ENCODE measurements around the gene ESYT1. TPM values are rescaled to one million over a fixed set of nuclear protein-coding genes. Genes with fewer than 3 reads are reported as not detected.
A peak's percentile ranks its signal among the peaks of the same experiment; 100 is the strongest.

ESYT1 gene
- total and polyA plus RNA-seq, 2 donors (not counting 3 experiments of a cell fraction or from before 2014, with no cell fraction given): 161 to 234 TPM

- peak within 1 kb of the TSS; percentile 31 to 58 (median 36) for H3K4me3 ChIP-seq (replicated peaks in 1 of 3; ENCODE audit: insufficient read depth in 1 of 3, low read depth in 1 of 3, low read length in 3 of 3)
- H3K79me2 ChIP-seq (ENCODE audit: control insufficient read depth, insufficient read depth, low read length): no peaks in the 10 kb centered on the region
- no TSS peak for BruUV-seq (replicated peaks)
- no peaks in the 10 kb centered on the region for H3K36me3 ChIP-seq (ENCODE audit: control insufficient read depth in 2 of 2, extremely low read depth in 1 of 2, insufficient read depth in 2 of 2, low read length in 2 of 2)
- peaks cover 8% of the 10 kb centered on the region for H3K4me1 ChIP-seq (ENCODE audit: control insufficient read depth, extremely low read depth, insufficient read depth, low read length)
- H3K9me1 ChIP-seq (replicated peaks; ENCODE audit: control insufficient read depth, extremely low read depth, insufficient read depth, low read length): no peaks in the 10 kb centered on the region
- no peaks in the 10 kb centered on the region for H4K20me1 ChIP-seq (replicated peaks; ENCODE audit: control insufficient read depth, extremely low read depth, insufficient read depth, low read length)
- CTCF ChIA-PET: interaction anchor here (0.8 to 5.0 kb wide), 17 partner anchors 9 to 350 kb away, joined by 3 to 59 read pairs (median 5); partner anchors contain the start of genes PA2G4 and RNF41
- TF ChIP-seq EZH2 (IDR thresholded peaks at IDR 0.05; ENCODE audit: borderline replicate concordance, low read depth, low read length, severe bottlenecking): no peak
- no peak for TF ChIP-seq GATA2 (IDR thresholded peaks at IDR 0.05; ENCODE audit: insufficient read depth, insufficient read length, low read depth, low read length)
- TF ChIP-seq MAX (IDR thresholded peaks at IDR 0.05; ENCODE audit: insufficient read depth, insufficient read length): no peak
- peak; percentile 75 for TF ChIP-seq FOS (IDR thresholded peaks at IDR 0.05; ENCODE audit: borderline replicate concordance, insufficient read depth, low read length)
- peak; percentile 23 for TF ChIP-seq JUN (IDR thresholded peaks at IDR 0.05; ENCODE audit: borderline replicate concordance, insufficient read depth, insufficient read length, low read depth)
- no peak for TF ChIP-seq MYC (IDR thresholded peaks at IDR 0.05; ENCODE audit: low read depth, low read length)
- TF ChIP-seq POLR2AphosphoS5 (IDR thresholded peaks at IDR 0.05; ENCODE audit: insufficient read depth, low read depth, low read length): peak; percentile 38
- no peak for TF ChIP-seq POLR2A (IDR thresholded peaks at IDR 0.05; ENCODE audit: low read depth, low read length)
- peak in 1 of 2 donors; percentile 12 for TF ChIP-seq CTCF (IDR thresholded peaks at IDR 0.05; ENCODE audit: extremely low read depth in 1 of 2, insufficient read depth in 1 of 2, low read depth in 1 of 2, low read length in 2 of 2)
- H3K9ac ChIP-seq (replicated peaks; ENCODE audit: extremely low read depth, insufficient read depth, low read length): peak within 1 kb of the TSS; percentile 41
- peak; percentile 77 for DNase-seq (ENCODE audit: low read depth, low spot score)
- peaks cover 2 to 4% of the 10 kb centered on the region in 2 experiments for H3K27me3 ChIP-seq (ENCODE audit: control insufficient read depth in 2 of 2, insufficient read depth in 2 of 2, low read length in 2 of 2)
- FAIRE-seq: peak; percentile 78
- H3K27ac ChIP-seq (ENCODE audit: insufficient read depth, low read depth, low read length): no peak within 1 kb of the TSS
- peak within 1 kb of the TSS; percentile 91 for H2AFZ ChIP-seq (ENCODE audit: low read depth, low read length)
- POLR2A ChIA-PET: interaction anchor here (1.0 to 1.3 kb wide), 2 partner anchors 24 to 35 kb away, joined by 3 to 4 read pairs; partner anchors contain the start of gene PA2G4
- no peaks in the 10 kb centered on the region for H3K9me3 ChIP-seq (replicated peaks; ENCODE audit: control insufficient read depth, insufficient read depth, low read length)
- H3K4me2 ChIP-seq (ENCODE audit: insufficient read depth, low read length): peak within 1 kb of the TSS; percentile 85
- intact Hi-C loops (cut with micrococcal nuclease): loop anchor here (1.0 kb wide), 5 partner anchors 24 to 84 kb away; partner anchors contain the start of genes PA2G4 and RPL41
- dilution Hi-C loops (cut with MboI; ENCODE audit: extremely low pct_ligation_motif_present, low sequenced_read_pairs): no loop called here
These were observed 48.1 kb upstream of the ESYT1 start, which contains the start of gene ERBB3 for GRCh38 chr12:56079723-56080555. Gene ERBB3, plus strand, starts transcription at chr12:56080165. Its CDS starts 136 bp downstream, at chr12:56080301.
